AG04450 (cell line): Measurements from ENCODE around the gene PDE1C. TPM values are rescaled to one million over a fixed set of nuclear protein-coding genes. Genes with fewer than 3 reads are reported as not detected.

Experiments
- CTCF ChIA-PET: fragments of 300-600, 350-600 bp; formaldehyde crosslinking; extraction: SDS; loops from one replicate; lab custom pipeline; 2022; ENCODE audit warnings: antibody characterized with exemption, inconsistent platforms; lab: Charles Lee
- POLR2A ChIA-PET: fragments of 350-600 bp; formaldehyde crosslinking; extraction: SDS; loops from one replicate; lab custom pipeline; 2021; ENCODE audit warnings: antibody characterized with exemption, inconsistent platforms; lab: Yijun Ruan, JAX
- DNase-seq: peaks from one replicate; pipeline ENCODE4 v3.0.0-alpha.2; 2011; ENCODE audit warnings: low read depth, low spot score
- H3K27ac ChIP-seq: one replicate; pipeline ENCODE4 v1.5.1; 2012; ENCODE audit warnings: low read depth, low read length, control low read depth
- H3K27me3 ChIP-seq: one replicate; pipeline ENCODE4 v1.6.0; 2012; ENCODE audit warnings: low read length; ENCODE audit not compliant: control insufficient read depth, insufficient read depth
- H3K4me3 ChIP-seq: 2 replicates; pipeline ENCODE4 v1.5.1; 2011; ENCODE audit warnings: mild to moderate bottlenecking, low read depth, low read length, control low read depth
- H3K9me3 ChIP-seq: 2 replicates; pipeline ENCODE4 v1.5.1; 2012; ENCODE audit warnings: low read length; ENCODE audit not compliant: control insufficient read depth, insufficient read depth
- CTCF ChIP-seq: IDR thresholded peaks from 2 replicates; pipeline ENCODE4 v1.5.1; 2011; ENCODE audit warnings: low read depth, low read length, control low read depth, inconsistent platforms
- polyA minus RNA-seq: library from RNA; depleted of rRNA, polyadenylated mRNA; stranded (reverse); fragments of >200 nt; gene quantifications from 2 replicates; pipeline ENCODE4 v1.2.3, GENCODE V29; 2011; rRNA and poly(A)+ RNA removed
- polyA plus RNA-seq: library from polyadenylated mRNA; depleted of rRNA; stranded (reverse); fragments of >200 nt; gene quantifications from 2 replicates; pipeline ENCODE4 v1.2.3, GENCODE V29; 2011; rRNA removed

Gene PDE1C
- polyA plus RNA-seq (3.4 and 3.8 TPM in 2 replicates), polyA minus RNA-seq (12.3 and 12.6 TPM in 2 replicates)

GRCh38 chr7:32070406-32071360 lies at the start of gene PDE1C:
Gene PDE1C (minus strand): TSS chr7:32070407.
- Histone ChIP-seq H3K27me3 (peaks cover 4% of the 10 kb centered on the region), H3K4me3 (peak within 1 kb of the TSS; percentile 58), H3K9me3 (peaks cover 5% of the 10 kb centered on the region; the same call in 1 of the 2 replicates), H3K27ac (no peak within 1 kb of the TSS)
- no peak for DNase-seq
- no peak for TF ChIP-seq CTCF
- CTCF ChIA-PET = interaction anchor here (0.9 kb wide), 1 partner anchor 133 kb away, joined by 3 read pairs; no protein-coding TSS in a partner anchor
- POLR2A ChIA-PET = no interaction called here

- no peak for DNase-seq
- Histone ChIP-seq H3K27me3 (no peaks in the 10 kb centered on the region), H3K4me3 (no peak overlapping the region), H3K27ac (no peak overlapping the region), H3K9me3 (peaks cover 10% of the 10 kb centered on the region)
- ChIA-PET CTCF (interaction anchor here (0.8 kb wide), 1 partner anchor 375 kb away, joined by 3 read pairs; no protein-coding TSS in a partner anchor), POLR2A (no interaction called here)
- no peak for TF ChIP-seq CTCF
These were observed 49.6 kb upstream of the PDE1C start for GRCh38 chr7:32119790-32120196.

GRCh38 chr7:32117837-32118236 lies 47.6 kb upstream of the PDE1C start:
- Histone ChIP-seq H3K4me3 (no peak overlapping the region), H3K27ac (no peak overlapping the region), H3K9me3 (peaks cover 10% of the 10 kb centered on the region), H3K27me3 (no peaks in the 10 kb centered on the region)
- no peak for TF ChIP-seq CTCF
- CTCF ChIA-PET = no interaction called here
- DNase-seq = no peak
- POLR2A ChIA-PET = no interaction called here

GRCh38 chr7:32116436-32116835 lies 46.2 kb upstream of the PDE1C start:
- ChIA-PET POLR2A (no interaction called here), CTCF (no interaction called here)
- Histone ChIP-seq H3K4me3 (no peak overlapping the region), H3K27ac (no peak overlapping the region), H3K9me3 (peaks cover 11% of the 10 kb centered on the region), H3K27me3 (no peaks in the 10 kb centered on the region)
- TF ChIP-seq CTCF = no peak
- DNase-seq = no peak

- no peak for TF ChIP-seq CTCF
- Histone ChIP-seq H3K27ac (no peak overlapping the region), H3K4me3 (no peak overlapping the region), H3K27me3 (no peaks in the 10 kb centered on the region), H3K9me3 (peaks cover 13% of the 10 kb centered on the region)
- DNase-seq = no peak
- ChIA-PET CTCF (no interaction called here), POLR2A (no interaction called here)
These were observed 45.6 kb upstream of the PDE1C start for GRCh38 chr7:32115831-32116230.
